ENCODE results near the gene ELK4. TPM values are rescaled to one million over a fixed set of nuclear protein-coding genes. Genes with fewer than 3 reads are reported as not detected.

The ELK4 gene
- total and polyA plus RNA-seq, 2 of the 13 experiments (the other 11 are each of a cell fraction or from before 2014, with no cell fraction given) = 8.3 to 13.1 TPM

DNA sequence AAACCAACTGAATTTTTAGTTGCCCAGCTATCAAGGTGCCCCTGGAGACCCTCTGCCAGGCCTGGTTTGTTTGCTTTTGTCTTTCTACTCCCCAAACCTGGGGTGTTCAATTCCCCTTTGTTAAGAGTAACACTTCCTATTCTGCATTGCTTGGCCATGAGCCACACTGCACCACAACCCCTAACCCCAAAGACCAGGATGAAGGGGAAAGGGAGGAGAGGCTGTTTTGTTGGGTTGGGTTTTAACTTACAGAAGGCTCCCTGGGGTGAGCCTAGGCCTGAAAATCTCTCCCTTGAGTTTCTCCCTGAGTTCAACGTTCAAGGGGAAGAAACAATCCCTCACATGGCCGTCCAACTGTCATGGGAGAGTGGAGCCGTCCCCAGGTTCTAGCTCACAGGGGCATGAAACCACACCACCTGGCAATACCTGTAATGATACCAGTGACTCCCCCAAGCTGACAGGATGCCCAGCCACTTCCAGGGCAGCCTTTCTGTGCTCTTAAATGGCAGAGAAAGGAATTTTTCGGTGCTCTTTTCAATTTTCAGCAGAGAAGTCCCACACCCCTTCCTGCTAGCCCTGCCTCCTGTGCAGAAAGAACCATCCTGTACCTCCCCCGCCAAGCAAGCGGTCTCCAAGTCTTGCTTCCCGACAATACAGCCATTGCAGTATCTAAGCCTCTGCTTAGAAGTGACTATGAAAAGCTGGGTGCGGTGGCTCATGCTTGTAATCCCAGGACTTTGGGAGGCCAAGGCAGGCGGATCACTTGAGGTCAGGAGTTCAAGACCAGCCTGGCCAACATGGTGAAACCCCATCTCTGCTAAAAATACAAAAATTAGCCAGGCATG lies 33.6 kb upstream of the ELK4 start:
- WGBS (ENCODE audit: low lambda C conversion rate) = 81% methylated on average over 6 of the region's 9 CpGs
- BruUV-seq (replicated peaks) = no TSS peak
- Histone ChIP-seq H3K9me3 (ENCODE audit: low read length) (no peaks in the 10 kb centered on the region), H3K4me3 (replicated peaks in 1 of 3; ENCODE audit: insufficient read depth in 1 of 3, low read depth in 2 of 3, low read length in 3 of 3) (no peak overlapping the region), H3K27me3 (ENCODE audit: control insufficient read depth in 1 of 2, insufficient read depth in 2 of 2, low read length in 2 of 2) (no peaks in the 10 kb centered on the region), H3K4me2 (ENCODE audit: low read depth, low read length) (no peak overlapping the region), H3K4me1 (ENCODE audit: insufficient read depth, low read length) (peaks cover 69% of the 10 kb centered on the region), H3K36me3 (replicated peaks in 1 of 2; ENCODE audit: control insufficient read depth in 1 of 2, insufficient read depth in 2 of 2, low read length in 2 of 2) (peaks cover 0 to 1% of the 10 kb centered on the region in 2 experiments; a peak in 1 of 5 replicates), H3K79me2 (ENCODE audit: insufficient read depth, low read length) (no peaks in the 10 kb centered on the region), H3K9ac (ENCODE audit: insufficient read depth, low read depth, low read length) (no peak overlapping the region), H4K20me1 (ENCODE audit: insufficient read depth, low read length) (no peaks in the 10 kb centered on the region), H3K27ac (ENCODE audit: extremely low read length, insufficient read depth, low read length) (no peak overlapping the region), H2AFZ (ENCODE audit: low read length) (no peak overlapping the region)
- intact Hi-C loops (cut with micrococcal nuclease; ENCODE audit: unreplicated experiment) = no loop called here
- FAIRE-seq (no peak), DNase-seq (ENCODE audit: low spot score) (no peak), ATAC-seq (no peak)
- CTCF ChIA-PET (ENCODE audit: low intra/inter-chr PET ratio, low total read pairs) = interaction anchor here (1.5 kb wide), 1 partner anchor 46 kb away, joined by 4 read pairs; no protein-coding TSS in a partner anchor
- TF ChIP-seq, protein P1, sequence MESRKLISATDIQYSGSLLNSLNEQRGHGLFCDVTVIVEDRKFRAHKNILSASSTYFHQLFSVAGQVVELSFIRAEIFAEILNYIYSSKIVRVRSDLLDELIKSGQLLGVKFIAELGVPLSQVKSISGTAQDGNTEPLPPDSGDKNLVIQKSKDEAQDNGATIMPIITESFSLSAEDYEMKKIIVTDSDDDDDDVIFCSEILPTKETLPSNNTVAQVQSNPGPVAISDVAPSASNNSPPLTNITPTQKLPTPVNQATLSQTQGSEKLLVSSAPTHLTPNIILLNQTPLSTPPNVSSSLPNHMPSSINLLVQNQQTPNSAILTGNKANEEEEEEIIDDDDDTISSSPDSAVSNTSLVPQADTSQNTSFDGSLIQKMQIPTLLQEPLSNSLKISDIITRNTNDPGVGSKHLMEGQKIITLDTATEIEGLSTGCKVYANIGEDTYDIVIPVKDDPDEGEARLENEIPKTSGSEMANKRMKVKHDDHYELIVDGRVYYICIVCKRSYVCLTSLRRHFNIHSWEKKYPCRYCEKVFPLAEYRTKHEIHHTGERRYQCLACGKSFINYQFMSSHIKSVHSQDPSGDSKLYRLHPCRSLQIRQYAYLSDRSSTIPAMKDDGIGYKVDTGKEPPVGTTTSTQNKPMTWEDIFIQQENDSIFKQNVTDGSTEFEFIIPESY (CRISPR knock-in tag; IDR thresholded peaks at IDR 0.05) = 0 out of 2 replicates have a peak, but pooled peaks have one; percentile 13
- no peak for TF ChIP-seq ZNF839 (CRISPR knock-in tag; IDR thresholded peaks at IDR 0.05; ENCODE audit: borderline replicate concordance)
- in situ Hi-C loops (cut with HindIII; ENCODE audit: extremely low pct_ligation_motif_present, low pct_unique_long_range_greater_than_20kb) = loop anchor here (5.0 kb wide), 1 partner anchor 37 kb away; no protein-coding TSS in a partner anchor
- POLR2A ChIA-PET = no interaction called here

DNA sequence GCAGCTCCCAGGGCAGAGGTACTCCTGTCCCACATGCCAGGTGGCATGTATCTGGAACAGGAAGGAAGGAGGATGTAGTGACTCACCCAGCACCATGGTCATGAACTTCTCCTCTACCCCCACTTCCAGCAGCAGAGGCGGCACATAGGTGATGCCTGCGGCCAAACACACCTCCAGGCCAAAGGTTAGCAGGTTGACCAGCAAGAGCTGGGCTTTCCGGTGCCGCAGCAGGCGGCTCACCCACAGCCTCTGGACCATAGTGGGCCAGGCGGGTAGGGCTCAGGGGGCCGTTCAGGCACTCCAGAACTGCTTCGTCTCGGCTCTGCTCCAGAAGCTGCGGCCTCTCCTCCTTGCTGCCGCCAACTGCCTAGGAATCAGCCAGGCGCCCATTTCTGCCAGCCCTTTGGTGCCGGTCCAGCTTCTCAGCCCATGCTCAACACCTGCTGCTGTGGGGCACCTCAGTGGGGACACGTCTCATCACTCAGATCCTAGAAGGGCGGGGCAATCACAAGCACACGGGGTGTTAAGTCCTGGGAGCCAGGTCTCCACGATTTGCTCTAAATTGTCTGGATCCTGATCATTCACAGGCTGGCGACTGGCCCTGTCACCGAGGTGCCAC lies 32.7 kb upstream of the ELK4 start:
- Histone ChIP-seq H3K4me3 (replicated peaks in 1 of 3; ENCODE audit: insufficient read depth in 1 of 3, low read depth in 2 of 3, low read length in 3 of 3) (no peak overlapping the region; a peak in 1 of 6 replicates), H3K79me2 (ENCODE audit: insufficient read depth, low read length) (no peaks in the 10 kb centered on the region), H3K4me1 (ENCODE audit: insufficient read depth, low read length) (peaks cover 60% of the 10 kb centered on the region), H3K4me2 (ENCODE audit: low read depth, low read length) (no peak overlapping the region), H3K9ac (ENCODE audit: insufficient read depth, low read depth, low read length) (no peak overlapping the region), H3K36me3 (replicated peaks in 1 of 2; ENCODE audit: control insufficient read depth in 1 of 2, insufficient read depth in 2 of 2, low read length in 2 of 2) (peaks cover 0 to 1% of the 10 kb centered on the region in 2 experiments; a peak in 1 of 5 replicates), H4K20me1 (ENCODE audit: insufficient read depth, low read length) (no peaks in the 10 kb centered on the region), H3K27ac (ENCODE audit: extremely low read length, insufficient read depth, low read length) (no peak overlapping the region), H3K27me3 (ENCODE audit: control insufficient read depth in 1 of 2, insufficient read depth in 2 of 2, low read length in 2 of 2) (no peaks in the 10 kb centered on the region), H2AFZ (ENCODE audit: low read length) (no peak overlapping the region), H3K9me3 (ENCODE audit: low read length) (no peaks in the 10 kb centered on the region)
- ChIA-PET POLR2A (no interaction called here), CTCF (ENCODE audit: low intra/inter-chr PET ratio, low total read pairs) (interaction anchor here (0.7 to 1.5 kb wide), 2 partner anchors 45 to 47 kb away, joined by 3 to 4 read pairs; no protein-coding TSS in a partner anchor)
- in situ Hi-C loops (cut with HindIII; ENCODE audit: extremely low pct_ligation_motif_present, low pct_unique_long_range_greater_than_20kb) (loop anchor here (5.0 kb wide), 1 partner anchor 38 kb away; no protein-coding TSS in a partner anchor), intact Hi-C loops (cut with micrococcal nuclease; ENCODE audit: unreplicated experiment) (no loop called here)
- no TSS peak for BruUV-seq (replicated peaks)
- ATAC-seq = peak; percentile 73
- FAIRE-seq = no peak
- WGBS (ENCODE audit: low lambda C conversion rate) = 67% methylated on average over 13 of the region's 19 CpGs
- peak; percentile 47 for DNase-seq (ENCODE audit: low spot score)
- TF ChIP-seq, protein P2, sequence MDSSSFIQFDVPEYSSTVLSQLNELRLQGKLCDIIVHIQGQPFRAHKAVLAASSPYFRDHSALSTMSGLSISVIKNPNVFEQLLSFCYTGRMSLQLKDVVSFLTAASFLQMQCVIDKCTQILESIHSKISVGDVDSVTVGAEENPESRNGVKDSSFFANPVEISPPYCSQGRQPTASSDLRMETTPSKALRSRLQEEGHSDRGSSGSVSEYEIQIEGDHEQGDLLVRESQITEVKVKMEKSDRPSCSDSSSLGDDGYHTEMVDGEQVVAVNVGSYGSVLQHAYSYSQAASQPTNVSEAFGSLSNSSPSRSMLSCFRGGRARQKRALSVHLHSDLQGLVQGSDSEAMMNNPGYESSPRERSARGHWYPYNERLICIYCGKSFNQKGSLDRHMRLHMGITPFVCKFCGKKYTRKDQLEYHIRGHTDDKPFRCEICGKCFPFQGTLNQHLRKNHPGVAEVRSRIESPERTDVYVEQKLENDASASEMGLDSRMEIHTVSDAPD (CRISPR knock-in tag; IDR thresholded peaks at IDR 0.05) = peak; percentile 77
- no peak; the same call in 1 of the 2 replicates for TF ChIP-seq NR2F6 (IDR thresholded peaks at IDR 0.05)
- TF ChIP-seq NR2F6 (CRISPR knock-in tag; IDR thresholded peaks at IDR 0.05) = peak; percentile 77
- TF ChIP-seq MTA3 (CRISPR knock-in tag; IDR thresholded peaks at IDR 0.05) = no peak
- peak; percentile 72 for TF ChIP-seq ZEB1 (IDR thresholded peaks at IDR 0.05; ENCODE audit: insufficient replicate concordance, low read depth)
- TF ChIP-seq ZBTB38 (CRISPR knock-in tag; IDR thresholded peaks at IDR 0.05) = peak; percentile 90
- TF ChIP-seq ZNF317 (CRISPR knock-in tag; IDR thresholded peaks at IDR 0.05) = 0 out of 2 replicates have a peak, but pooled peaks have one; percentile 26
- 0 out of 4 replicates have a peak, but pooled peaks of 1 of the 2 experiments have one; percentile 19 for TF ChIP-seq NR2F1 (CRISPR knock-in tag; IDR thresholded peaks at IDR 0.05)
- TF ChIP-seq SOX5 (CRISPR knock-in tag; IDR thresholded peaks at IDR 0.05; ENCODE audit: borderline replicate concordance) = 0 out of 2 replicates have a peak, but pooled peaks have one; percentile 26
- TF ChIP-seq ZNF737 (CRISPR knock-in tag; IDR thresholded peaks at IDR 0.05; ENCODE audit: borderline replicate concordance) = no peak
